Measurements from ENCODE around the gene CMTM2.

Gene CMTM2

GRCh38 chr16:66637806-66638205 is 58.5 kb downstream of the CMTM2 start:
- ATAC-seq (replicated peaks; ENCODE audit: extremely low read depth, poor library complexity, severe bottlenecking) (no peak), DNase-seq (ENCODE audit: low spot score in 2 of 2) (no peak)
- H3K9me3 Mint-ChIP-seq = no peaks in the 10 kb centered on the region
- H3K27me3 Mint-ChIP-seq = peaks cover 21% of the 10 kb centered on the region
- H3K4me1 Mint-ChIP-seq = no peaks in the 10 kb centered on the region
- H3K36me3 Mint-ChIP-seq (ENCODE audit: insufficient read depth) = no peaks in the 10 kb centered on the region
- no peak overlapping the region for H3K27ac Mint-ChIP-seq (ENCODE audit: low read depth)
- no peak overlapping the region for H3K4me3 Mint-ChIP-seq
